Fibroblast of lung (primary cell): ENCODE data around the gene HOXD11.

Source experiments
- CTCF ChIP-seq, 2 donors: IDR thresholded peaks in 1 of 2; conservative IDR thresholded peaks in 1 of 2; 1 replicate in 1 of 2; 2 replicates in 1 of 2; pipeline ENCODE4 v1.5.1; 2011 to 2012; ENCODE audit warnings: low read length in 2 of 2, control low read depth in 1 of 2, inconsistent platforms in 1 of 2, low read depth in 1 of 2, mild to moderate bottlenecking in 1 of 2
- EZH2 ChIP-seq: IDR thresholded peaks from 2 replicates; pipeline ENCODE4 v1.5.1; 2012; ENCODE audit warnings: low read length, control low read depth, mild to moderate bottlenecking; ENCODE audit errors: missing control alignments

GRCh38 chr2:176130957-176131847 lies 24.1 kb downstream of the HOXD11 start:
- no peak for TF ChIP-seq CTCF (conservative IDR thresholded peaks at IDR 0.05 in 1 of 2, IDR thresholded peaks at IDR 0.05 in 1 of 2; ENCODE audit: low read depth in 1 of 2, low read length in 2 of 2)
- no peak for TF ChIP-seq EZH2
